Superior temporal gyrus (tissue), 1 donor: ENCODE measurements around the gene GOLGA8R.
"Not testable (repeated sequence)": the region's sequence is repeated elsewhere in the genome, so short reads cannot be mapped to it uniquely, and the experiment has no call there.

Experiments
- DNase-seq: peaks from one replicate; pipeline ENCODE4 v3.0.0-alpha.2; 2016; ENCODE audit errors: extremely low spot score

GOLGA8R gene

DNA sequence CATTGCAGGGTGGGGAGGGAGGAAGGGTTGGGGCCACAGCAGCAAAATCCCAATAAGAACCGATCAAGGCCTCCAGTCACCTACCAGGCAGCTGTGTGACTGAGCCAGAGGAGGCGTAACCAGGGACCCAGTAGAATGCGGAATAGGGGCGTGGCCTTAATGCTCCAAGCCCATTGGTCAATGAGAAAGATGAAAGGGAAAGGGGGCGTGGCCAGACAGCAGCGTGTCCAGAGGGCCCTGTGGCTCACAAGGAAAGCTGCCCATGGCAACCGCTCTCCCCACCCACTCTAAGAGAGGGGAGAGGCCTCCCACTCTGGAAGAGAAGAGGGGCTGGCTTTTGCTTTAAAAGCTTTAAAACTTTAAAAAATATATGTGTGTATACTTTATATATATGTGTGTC is at the start of gene GOLGA8R:
TSS of gene GOLGA8R (minus strand) at position 101 of the 400 bp plus-strand sequence. CDS start at position 3, 98 bp downstream.
- not testable (repeated sequence) for DNase-seq

- not testable (repeated sequence) for DNase-seq
Measured at GRCh38 chr15:30463849-30464248, 49.8 kb upstream of the GOLGA8R start.

DNA sequence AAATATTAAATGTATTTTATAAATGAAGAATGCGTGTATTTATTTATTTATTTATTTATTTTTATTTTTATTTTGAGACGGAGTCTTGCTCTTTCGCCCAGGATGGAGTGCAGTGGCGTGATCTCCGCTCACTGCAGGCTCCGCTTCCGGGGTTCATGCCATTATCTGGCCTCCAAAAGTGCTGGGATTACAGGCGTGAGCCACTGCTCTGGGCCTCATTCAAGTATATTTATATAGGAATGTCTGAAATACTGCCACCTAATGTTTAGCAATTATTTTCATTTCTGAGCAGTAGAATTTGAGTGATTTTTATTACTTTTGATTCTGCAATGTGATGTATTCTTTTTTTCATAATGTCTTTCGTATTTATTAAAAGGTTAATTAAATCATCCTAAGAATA is 48.1 kb upstream of the GOLGA8R start:
- not testable (repeated sequence) for DNase-seq

- DNase-seq: not testable (repeated sequence)
Measured at GRCh38 chr15:30452702-30453101, 38.6 kb upstream of the GOLGA8R start.

DNA sequence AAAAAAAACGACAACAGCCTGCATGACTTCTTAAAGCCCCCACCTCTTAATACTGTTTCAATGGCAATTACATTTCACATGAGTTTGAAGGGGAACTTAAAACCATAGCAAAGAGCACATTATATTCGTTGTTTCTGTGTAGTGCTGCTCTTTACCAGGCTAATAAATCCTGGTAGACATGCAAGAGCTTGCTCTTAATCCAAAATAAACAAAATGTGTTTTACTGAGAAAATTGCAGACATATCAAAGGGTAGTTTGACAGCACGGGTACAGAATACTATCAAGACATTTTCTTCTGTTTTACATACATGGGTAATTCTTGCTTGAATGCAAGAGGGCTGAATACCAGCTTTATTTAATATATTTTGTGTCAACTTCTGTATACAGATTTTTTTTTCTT is 24.3 kb upstream of the GOLGA8R start:
- not testable (repeated sequence) for DNase-seq

GRCh38 chr15:30435878-30436277 is 21.8 kb upstream of the GOLGA8R start:
- DNase-seq: not testable (repeated sequence)

GRCh38 chr15:30420723-30421122 is 6.7 kb upstream of the GOLGA8R start:
- DNase-seq: not testable (repeated sequence)

- DNase-seq: not testable (repeated sequence)
Measured at GRCh38 chr15:30407636-30408035, 6.4 kb downstream of the GOLGA8R start.

DNA sequence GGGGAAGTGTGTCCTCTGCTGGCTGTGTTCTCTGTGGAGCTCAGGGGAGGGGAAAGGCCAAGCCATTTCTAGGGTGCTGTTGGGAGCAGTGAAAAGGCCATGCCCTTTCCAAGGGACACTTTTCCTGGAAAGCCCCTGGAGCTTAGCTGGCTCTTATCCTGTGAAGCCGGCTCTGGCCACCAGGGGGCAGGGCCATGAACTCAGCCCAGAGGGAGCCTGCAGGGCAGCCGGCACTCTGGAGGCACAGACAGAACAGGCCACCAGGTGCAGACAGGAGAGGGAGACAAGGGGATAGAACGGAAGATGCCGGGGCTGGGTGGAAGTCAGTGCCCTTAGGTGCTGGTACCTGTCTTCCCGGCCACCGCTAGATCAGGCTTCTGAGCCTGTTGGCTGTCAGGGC is 15.1 kb downstream of the GOLGA8R start:
- DNase-seq: not testable (repeated sequence)

GRCh38 chr15:30393664-30393991 is 20.4 kb downstream of the GOLGA8R start:
- not testable (repeated sequence) for DNase-seq

GRCh38 chr15:30392766-30393663 is 21.0 kb downstream of the GOLGA8R start, which contains the start of gene CHRFAM7A:
CHRFAM7A (minus strand) TSS chr15:30393540; CDS start chr15:30383351, 10,189 bp downstream.
- not testable (repeated sequence) for DNase-seq

GRCh38 chr15:30386318-30386887 is 27.7 kb downstream of the GOLGA8R start:
- not testable (repeated sequence) for DNase-seq

- DNase-seq: not testable (repeated sequence)
Measured at GRCh38 chr15:30377082-30377413, 37.0 kb downstream of the GOLGA8R start.

- not testable (repeated sequence) for DNase-seq
Measured at GRCh38 chr15:30376375-30377081, 37.5 kb downstream of the GOLGA8R start.

GRCh38 chr15:30375872-30376271 is 38.2 kb downstream of the GOLGA8R start:
- DNase-seq: peak; percentile 1

- DNase-seq: not testable (repeated sequence)
Measured at GRCh38 chr15:30374862-30375261, 39.2 kb downstream of the GOLGA8R start.

- not testable (repeated sequence) for DNase-seq
Measured at GRCh38 chr15:30368271-30368670, 45.8 kb downstream of the GOLGA8R start.

DNA sequence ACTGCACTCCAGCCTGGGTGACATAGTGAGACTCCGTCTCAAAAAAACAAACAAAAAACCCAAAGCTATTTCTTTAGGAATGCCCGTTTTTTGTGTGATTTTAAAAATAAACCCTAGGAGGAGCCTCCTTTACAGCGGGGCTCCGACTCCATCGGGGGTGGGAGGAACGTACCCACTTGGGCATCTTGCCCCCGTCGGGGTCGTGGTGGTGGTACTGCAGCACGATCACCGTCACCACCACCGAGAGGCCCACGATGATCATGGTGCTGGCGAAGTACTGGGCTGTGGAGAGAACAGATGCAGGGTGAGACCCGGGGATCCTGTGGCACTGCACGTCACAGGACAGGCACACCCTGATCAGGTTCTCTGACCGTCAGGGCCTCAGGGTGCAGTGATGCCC is 46.8 kb downstream of the GOLGA8R start:
- not testable (repeated sequence) for DNase-seq

- DNase-seq: not testable (repeated sequence)
Measured at GRCh38 chr15:30361404-30361803, 52.7 kb downstream of the GOLGA8R start.

GRCh38 chr15:30360990-30361389 is 53.1 kb downstream of the GOLGA8R start:
- DNase-seq: not testable (repeated sequence)

- DNase-seq: not testable (repeated sequence)
Measured at GRCh38 chr15:30355043-30355442, 59.0 kb downstream of the GOLGA8R start.
